HepG2 (cell line): ENCODE data around the gene CCN2. TPM values are rescaled to one million over a fixed set of nuclear protein-coding genes. Genes with fewer than 3 reads are reported as not detected.

Source experiments
- ATAC-seq: fragments of 200-7000 bp; cut with Tn5 transposase; 3 replicates; pipeline ENCODE4 v1.9.1; 2020; ENCODE audit warnings: mild to moderate bottlenecking, moderate library complexity
- BruUV-seq: library from RNA; stranded (reverse); fragments of 400-500 nt; replicated peaks from 2 replicates; lab custom pipeline; 2021; lab: Mats Ljungman, UMichigan
- CTCF ChIA-PET: fragments of 300-600 bp; formaldehyde crosslinking; extraction: SDS; loops from one replicate; lab custom pipeline; 2021; ENCODE audit warnings: low total read pairs, inconsistent platforms, low intra/inter-chr PET ratio; lab: Yijun Ruan, JAX
- POLR2A ChIA-PET: fragments of 350-600 bp; sonication (Branson Sonifier 250); formaldehyde crosslinking; loops from one replicate; lab custom pipeline; 2020; ENCODE audit warnings: antibody characterized with exemption, inconsistent platforms; lab: Yijun Ruan, JAX
- DNase-seq: peaks from one replicate; pipeline ENCODE4 v3.0.0-alpha.2; 2015; ENCODE audit warnings: low spot score
- FAIRE-seq: peaks from 3 replicates; lab custom pipeline; 2011; peaks lifted over from hg19 to GRCh38; lab: Jason Lieb, UNC
- H2AFZ ChIP-seq: one replicate; pipeline ENCODE4 v1.6.1; 2011; ENCODE audit warnings: low read length, inconsistent platforms
- H3K27ac ChIP-seq: fragments of 300-600 bp; 3 replicates; pipeline ENCODE4 v1.8.0; 2011; ENCODE audit warnings: mixed run types, mild to moderate bottlenecking, mixed read lengths, low read length, inconsistent platforms; ENCODE audit not compliant: insufficient read depth; ENCODE audit errors: extremely low read length
- H3K27me3 ChIP-seq, 2 experiments: fragments of 200-600 bp in 1 of 2; 2 replicates in 1 of 2; 3 replicates in 1 of 2; pipeline versions ENCODE4 v1.6.0 to v1.8.0; 2011; ENCODE audit warnings: low read length in 2 of 2, mild to moderate bottlenecking in 2 of 2, moderate library complexity in 2 of 2, inconsistent platforms in 1 of 2; ENCODE audit not compliant: insufficient read depth in 2 of 2, control insufficient read depth in 1 of 2
- H3K36me3 ChIP-seq, 2 experiments: fragments of 200-600 bp in 1 of 2; replicated peaks in 1 of 2; 2 replicates in 1 of 2; 3 replicates in 1 of 2; pipeline versions ENCODE4 v1.5.1 to v1.8.0; 2011; ENCODE audit warnings: low read length in 2 of 2, inconsistent platforms in 1 of 2; ENCODE audit not compliant: insufficient read depth in 2 of 2, control insufficient read depth in 1 of 2
- H3K4me1 ChIP-seq: 2 replicates; pipeline ENCODE4 v1.5.1; 2012; ENCODE audit warnings: low read length, inconsistent platforms; ENCODE audit not compliant: insufficient read depth
- H3K4me2 ChIP-seq: 2 replicates; pipeline ENCODE4 v1.6.0; 2011; ENCODE audit warnings: low read depth, low read length, inconsistent platforms
- H3K4me3 ChIP-seq, 3 experiments: fragments of 200-600 bp in 1 of 3; sonication (generic), shearing (Covaris generic) in 1 of 3; replicated peaks in 1 of 3; 2 replicates each; pipeline ENCODE4 v1.5.1; 2011 to 2016; ENCODE audit warnings: low read length in 3 of 3, inconsistent platforms in 2 of 3, low read depth in 2 of 3, mild to moderate bottlenecking in 2 of 3, control low read depth in 1 of 3, mixed read lengths in 1 of 3; ENCODE audit not compliant: insufficient read depth in 1 of 3
- H3K79me2 ChIP-seq: one replicate; pipeline ENCODE4 v1.6.1; 2011; ENCODE audit warnings: low read length, inconsistent platforms; ENCODE audit not compliant: insufficient read depth
- H3K9ac ChIP-seq: 2 replicates; pipeline ENCODE4 v1.6.0; 2011; ENCODE audit warnings: mild to moderate bottlenecking, low read depth, low read length, inconsistent platforms; ENCODE audit not compliant: insufficient read depth
- H3K9me3 ChIP-seq: 2 replicates; pipeline ENCODE4 v1.5.1; 2012; ENCODE audit warnings: mild to moderate bottlenecking, low read length
- H4K20me1 ChIP-seq: 2 replicates; pipeline ENCODE4 v1.6.0; 2011; ENCODE audit warnings: inconsistent platforms, mild to moderate bottlenecking, low read length, moderate library complexity; ENCODE audit not compliant: insufficient read depth
- BORCS8-MEF2B ChIP-seq: sonication (generic); formaldehyde crosslinking; IDR thresholded peaks from 2 replicates; pipeline ENCODE4 v1.8.0; 2022; ENCODE audit warnings: mild to moderate bottlenecking, missing genetic modification reagents
- HIVEP1 ChIP-seq: sonication (generic); formaldehyde crosslinking; IDR thresholded peaks from 2 replicates; pipeline ENCODE4 v1.4.0; 2020; ENCODE audit warnings: mild to moderate bottlenecking, missing genetic modification reagents
- HMG20A ChIP-seq: IDR thresholded peaks from 2 replicates; pipeline ENCODE4 v1.6.1; 2016; ENCODE audit warnings: borderline replicate concordance
- HNRNPH1 ChIP-seq: fragments of 200-400 bp; formaldehyde crosslinking; optimal IDR thresholded peaks from 2 replicates; pipeline ENCODE3; 2017; ENCODE audit warnings: mild to moderate bottlenecking, low read depth, low read length
- MAFK ChIP-seq, 2 experiments: IDR thresholded peaks in 1 of 2; conservative IDR thresholded peaks in 1 of 2; 2 replicates each; pipeline ENCODE4 v1.6.1; 2011; ENCODE audit warnings: improper control_type of control experiment in 2 of 2, low read length in 2 of 2
- REST ChIP-seq, 2 experiments: IDR thresholded peaks; 2 replicates each; pipeline ENCODE4 v1.6.1; 2011 to 2012; ENCODE audit warnings: low read length in 2 of 2, borderline replicate concordance in 1 of 2, low read depth in 1 of 2, mild to moderate bottlenecking in 1 of 2, moderate library complexity in 1 of 2
- ZBED4 ChIP-seq: sonication (generic); formaldehyde crosslinking; IDR thresholded peaks from 2 replicates; pipeline ENCODE4 v1.4.0; 2020; ENCODE audit warnings: missing genetic modification reagents, borderline replicate concordance
- ZBTB3 ChIP-seq: sonication (generic); formaldehyde crosslinking; IDR thresholded peaks from 2 replicates; pipeline ENCODE4 v1.4.0; 2020; ENCODE audit warnings: low read depth, mild to moderate bottlenecking, moderate library complexity, missing genetic modification reagents, borderline replicate concordance
- ZFP36L1 ChIP-seq: sonication (generic); formaldehyde crosslinking; IDR thresholded peaks from 2 replicates; pipeline ENCODE4 v1.8.0; 2022; ENCODE audit warnings: mild to moderate bottlenecking, missing genetic modification reagents, moderate library complexity
- ZNF282 ChIP-seq: fragments of 450-650 bp; IDR thresholded peaks from 2 replicates; pipeline ENCODE4 v1.6.1; 2018; ENCODE audit not compliant: partially characterized antibody
- ZNF446 ChIP-seq: sonication (generic); formaldehyde crosslinking; IDR thresholded peaks from 2 replicates; pipeline ENCODE4 v1.5.0; 2020; ENCODE audit warnings: mild to moderate bottlenecking, missing genetic modification reagents
- ZNF547 ChIP-seq: sonication (generic); formaldehyde crosslinking; IDR thresholded peaks from 2 replicates; pipeline ENCODE4 v1.5.1; 2020; ENCODE audit warnings: mild to moderate bottlenecking, missing genetic modification reagents
- ZNF619 ChIP-seq: sonication (generic); formaldehyde crosslinking; IDR thresholded peaks from 2 replicates; pipeline ENCODE4 v1.4.0; 2020; ENCODE audit warnings: mild to moderate bottlenecking, missing genetic modification reagents
- ZNF652 ChIP-seq: IDR thresholded peaks from 2 replicates; pipeline ENCODE4 v1.6.1; 2016; ENCODE audit warnings: low read depth, borderline replicate concordance
- ZNF660 ChIP-seq: sonication (generic); formaldehyde crosslinking; IDR thresholded peaks from 2 replicates; pipeline ENCODE4 v1.5.1; 2020; ENCODE audit warnings: mild to moderate bottlenecking, low read depth, missing genetic modification reagents, borderline replicate concordance
- ZNF839 ChIP-seq: sonication (generic); formaldehyde crosslinking; IDR thresholded peaks from 2 replicates; pipeline ENCODE4 v1.4.0; 2020; ENCODE audit warnings: missing genetic modification reagents, mild to moderate bottlenecking, borderline replicate concordance
- WGBS: methylation state at CpG from one replicate; pipeline ENCODE4 v1.1.6; 2017; ENCODE audit warnings: low lambda C conversion rate; 5-methylcytosine and 5-hydroxymethylcytosine counted together
- in situ Hi-C: cut with HindIII; loops from 2 replicates; pipeline ENCODE4 v1.10.0; 2017; ENCODE audit warnings: low pct_unique_long_range_greater_than_20kb; ENCODE audit not compliant: extremely low pct_ligation_motif_present
- intact Hi-C: fragments of 100-400 bp; cut with micrococcal nuclease; formaldehyde crosslinking; loops from one replicate; pipeline ENCODE4 v1.10.0; 2022; ENCODE audit not compliant: unreplicated experiment
- polyA plus RNA-seq, 8 experiments: library from polyadenylated mRNA; depleted of rRNA in 3 of 8; stranded (reverse) in 7 of 8; unstranded in 1 of 8; fragments of >200 nt; fragmentation: Illumina TruSeq in 4 of 8; extraction: Trizol in 4 of 8; gene quantifications; 2 replicates each; pipeline versions ENCODE4 v1.2.1 to v1.2.3, GENCODE V29; 2011 to 2016; ENCODE audit warnings: low read depth in 4 of 8, missing spikeins in 1 of 8, mixed read lengths in 1 of 8; ENCODE audit not compliant: insufficient read depth in 1 of 8
- total RNA-seq, 5 experiments: library from RNA; depleted of rRNA; stranded (reverse); fragments of >200 nt; fragmentation: Illumina TruSeq; extraction: Trizol; gene quantifications; 2 replicates each; pipeline ENCODE4 v1.2.3, GENCODE V29; 2016; ENCODE audit warnings: low read depth in 1 of 5

CCN2 gene
- total and polyA plus RNA-seq, 2 of the 13 experiments (the other 11 are each of a cell fraction or from before 2014, with no cell fraction given), result 34.7 to 316 TPM

GRCh38 chr6:131945971-131946370, 5.2 kb downstream of the CCN2 start:
- H3K36me3 ChIP-seq, result peaks cover 8 to 20% of the 10 kb centered on the region in 2 experiments
- no peak overlapping the region for H3K4me3 ChIP-seq
- H3K4me1 ChIP-seq, result peaks cover 31% of the 10 kb centered on the region
- no peak for FAIRE-seq
- no peaks in the 10 kb centered on the region for H3K9me3 ChIP-seq
- WGBS, result 94% methylated on average over 1 of the region's 1 CpG
- H2AFZ ChIP-seq, result no peak overlapping the region
- intact Hi-C loops (no loop called here), in situ Hi-C loops (no loop called here)
- POLR2A ChIA-PET, result interaction anchor here (0.9 to 8.1 kb wide), 5 partner anchors 8 to 66 kb away, joined by 3 to 400 read pairs (median 103); no protein-coding TSS in a partner anchor
- no peak overlapping the region for H3K27ac ChIP-seq
- peaks cover 34% of the 10 kb centered on the region for H4K20me1 ChIP-seq
- no peak for DNase-seq
- H3K4me2 ChIP-seq, result no peak overlapping the region
- H3K9ac ChIP-seq, result no peak overlapping the region
- no TSS peak for BruUV-seq
- H3K79me2 ChIP-seq, result peaks cover 23% of the 10 kb centered on the region
- TF ChIP-seq ZNF282 (no peak), MAFK (conservative IDR thresholded peaks at IDR 0.05 in 1 of 2, IDR thresholded peaks at IDR 0.05 in 1 of 2; ENCODE audit: low read length in 2 of 2) (no peak), ZBTB3 (CRISPR knock-in tag) (no peak), HMG20A (CRISPR knock-in tag) (no peak), ZNF547 (CRISPR knock-in tag) (no peak), BORCS8-MEF2B (CRISPR knock-in tag) (no peak), HIVEP1 (CRISPR knock-in tag) (no peak), ZNF839 (CRISPR knock-in tag) (no peak), ZNF652 (CRISPR knock-in tag) (no peak), ZNF660 (no peak), HNRNPH1 (no peak), REST (IDR thresholded peaks at IDR 0.05; ENCODE audit: borderline replicate concordance in 1 of 2, low read depth in 1 of 2, low read length in 2 of 2) (no peak), ZNF619 (CRISPR knock-in tag) (no peak), ZFP36L1 (CRISPR knock-in tag) (no peak), ZNF446 (CRISPR knock-in tag) (no peak), ZBED4 (CRISPR knock-in tag) (no peak)
- CTCF ChIA-PET, result no interaction called here
- H3K27me3 ChIP-seq, result peaks cover 0 to 3% of the 10 kb centered on the region in 2 experiments; a peak in 1 of 5 replicates
- peak; percentile 1; the same call in 2 of the 3 replicates for ATAC-seq
